GM23338 (cell line): ENCODE data around the gene DNAAF8. TPM values are rescaled to one million over a fixed set of nuclear protein-coding genes. Genes with fewer than 3 reads are reported as not detected.

Source experiments
- ATAC-seq: fragments of 200-7000 bp; cut with Tn5 transposase; 3 replicates; pipeline ENCODE4 v1.9.1; 2020
- DNase-seq: peaks from one replicate; pipeline ENCODE4 v3.0.0-alpha.2; 2015; ENCODE audit warnings: low spot score
- H2AFZ ChIP-seq: fragments of 200-600 bp; sonication (generic); 2 replicates; pipeline ENCODE4 v1.8.0; 2016; ENCODE audit warnings: antibody characterized with exemption, mild to moderate bottlenecking, moderate library complexity
- H3F3A ChIP-seq: fragments of 200-600 bp; sonication (generic); replicated peaks from 2 replicates; pipeline ENCODE4 v1.8.0; 2017; ENCODE audit warnings: antibody characterized with exemption, mixed run types, low read depth
- H3K27ac ChIP-seq: fragments of 200-600 bp; sonication (generic); 2 replicates; pipeline ENCODE4 v1.6.1; 2016; ENCODE audit warnings: low read depth
- H3K27me3 ChIP-seq: fragments of 200-600 bp; sonication (generic); 2 replicates; pipeline ENCODE4 v1.8.0; 2016; ENCODE audit warnings: mild to moderate bottlenecking, mixed run types, moderate library complexity; ENCODE audit not compliant: insufficient read depth
- H3K36me3 ChIP-seq: fragments of 200-600 bp; sonication (generic); 2 replicates; pipeline ENCODE4 v1.8.0; 2016; ENCODE audit warnings: mild to moderate bottlenecking; ENCODE audit not compliant: insufficient read depth
- H3K4me1 ChIP-seq: fragments of 200-600 bp; sonication (generic); 2 replicates; pipeline ENCODE4 v1.8.0; 2016; ENCODE audit warnings: mild to moderate bottlenecking, moderate library complexity; ENCODE audit not compliant: insufficient read depth
- H3K4me2 ChIP-seq: fragments of 200-600 bp; sonication (generic); 2 replicates; pipeline ENCODE4 v1.7.1; 2017; ENCODE audit warnings: mixed run types
- H3K4me3 ChIP-seq: fragments of 200-600 bp; sonication (generic); 2 replicates; pipeline ENCODE4 v1.6.1; 2016; ENCODE audit warnings: mixed run types
- H3K79me2 ChIP-seq: fragments of 200-600 bp; sonication (generic); replicated peaks from 2 replicates; pipeline ENCODE4 v1.8.0; 2017; ENCODE audit warnings: mild to moderate bottlenecking; ENCODE audit not compliant: insufficient read depth
- H3K9me2 ChIP-seq: fragments of 200-600 bp; sonication (generic); 2 replicates; pipeline ENCODE4 v1.8.0; 2017; ENCODE audit not compliant: insufficient read depth
- H4K20me1 ChIP-seq: fragments of 200-600 bp; sonication (generic); replicated peaks from 2 replicates; pipeline ENCODE4 v1.8.0; 2017; ENCODE audit warnings: mild to moderate bottlenecking; ENCODE audit not compliant: insufficient read depth
- H3K27ac Mint-ChIP-seq: 2 replicates; pipeline ENCODE4 v1.8.0; 2020; ENCODE audit warnings: inconsistent platforms, mild to moderate bottlenecking, moderate library complexity, mixed read lengths
- H3K27me3 Mint-ChIP-seq: 3 replicates; pipeline ENCODE4 v1.8.0; 2022; ENCODE audit warnings: low read depth, mild to moderate bottlenecking, moderate library complexity, mixed read lengths, inconsistent platforms; ENCODE audit not compliant: insufficient read depth, poor library complexity
- H3K36me3 Mint-ChIP-seq: 3 replicates; pipeline ENCODE4 v1.8.0; 2021; ENCODE audit warnings: low read depth, mild to moderate bottlenecking, inconsistent platforms, moderate library complexity, mixed read lengths
- H3K4me1 Mint-ChIP-seq: 3 replicates; pipeline ENCODE4 v1.8.0; 2020; ENCODE audit warnings: mild to moderate bottlenecking, inconsistent platforms, mixed read lengths
- H3K4me3 Mint-ChIP-seq: 3 replicates; pipeline ENCODE4 v1.8.0; 2021; ENCODE audit warnings: moderate library complexity, mild to moderate bottlenecking, inconsistent platforms, mixed read lengths
- H3K9me3 Mint-ChIP-seq: 3 replicates; pipeline ENCODE4 v1.8.0; 2020; ENCODE audit warnings: moderate library complexity, mild to moderate bottlenecking, inconsistent platforms, mixed read lengths
- CREB1 ChIP-seq: fragments of 250-450 bp; sonication (Bioruptor Pico); IDR thresholded peaks from 2 replicates; pipeline ENCODE4 v1.5.0; 2020; ENCODE audit warnings: low read depth, mild to moderate bottlenecking, moderate library complexity
- CTCF ChIP-seq, 2 experiments: fragments of 200-600 bp in 1 of 2; sonication (generic) in 1 of 2; conservative IDR thresholded peaks; 2 replicates each; pipeline versions ENCODE4 v1.5.1 to v1.6.1; 2016 to 2017; ENCODE audit warnings: antibody characterized with exemption in 2 of 2, low read depth in 2 of 2, mild to moderate bottlenecking in 2 of 2, moderate library complexity in 1 of 2
- EZH2 ChIP-seq: fragments of 200-600 bp; sonication (generic); IDR thresholded peaks from one replicate; pipeline ENCODE4 v1.8.0; 2017; ENCODE audit warnings: antibody characterized with exemption, mild to moderate bottlenecking, low read depth; ENCODE audit not compliant: unreplicated experiment
- JUNB ChIP-seq: IDR thresholded peaks from one replicate; pipeline ENCODE4 v1.6.1; 2016; ENCODE audit warnings: antibody characterized with exemption; ENCODE audit not compliant: unreplicated experiment
- POLR2AphosphoS5 ChIP-seq: IDR thresholded peaks from 2 replicates; pipeline ENCODE4 v1.6.1; 2016; ENCODE audit warnings: antibody characterized with exemption, low read depth
- REST ChIP-seq: IDR thresholded peaks from one replicate; pipeline ENCODE4 v1.6.1; 2018; ENCODE audit warnings: antibody characterized with exemption; ENCODE audit not compliant: unreplicated experiment
- STAT1 ChIP-seq: IDR thresholded peaks from one replicate; pipeline ENCODE4 v1.6.1; 2016; ENCODE audit warnings: antibody characterized with exemption; ENCODE audit not compliant: unreplicated experiment
- ZNF114 ChIP-seq: fragments of 250-450 bp; sonication (Bioruptor Pico); IDR thresholded peaks from 2 replicates; pipeline ENCODE4 v1.5.0; 2020; ENCODE audit warnings: mild to moderate bottlenecking, moderate library complexity
- ZNF331 ChIP-seq: fragments of 250-450 bp; sonication (Bioruptor Pico); IDR thresholded peaks from 2 replicates; pipeline ENCODE4 v1.5.0; 2020; ENCODE audit warnings: low read depth, mild to moderate bottlenecking, moderate library complexity
- ZNF462 ChIP-seq: fragments of 250-450 bp; sonication (Bioruptor Pico); IDR thresholded peaks from 2 replicates; pipeline ENCODE4 v1.5.0; 2020; ENCODE audit warnings: mild to moderate bottlenecking, moderate library complexity
- polyA plus RNA-seq: library from polyadenylated mRNA; unstranded; fragments of >200 nt; fragmentation: Nextera tagmentation; extraction: Ambion mirVana; gene quantifications from 2 replicates; pipeline ENCODE4 v1.2.1, GENCODE V29; 2016
- total RNA-seq: library from RNA; depleted of rRNA; stranded (reverse); fragments of >200 nt; shearing (Covaris generic); gene quantifications from 2 replicates; pipeline ENCODE4 v1.2.3, GENCODE V29; 2014

DNAAF8 gene
- total and polyA plus RNA-seq, 2 experiments from 2014 or later, result 0.34 to 1.3 TPM

GRCh38 chr16:4703906-4704305 lies 30.4 kb upstream of the DNAAF8 start (continued):
- TF ChIP-seq REST (no peak), ZNF331 (CRISPR knock-in tag) (no peak), ZNF462 (CRISPR knock-in tag) (no peak), CREB1 (CRISPR knock-in tag) (no peak), POLR2AphosphoS5 (no peak), ZNF114 (no peak)

GRCh38 chr16:4704491-4704890 lies 29.8 kb upstream of the DNAAF8 start:
- Histone ChIP-seq H3K36me3 (peaks cover 8% of the 10 kb centered on the region), H2AFZ (no peak overlapping the region), H3K4me1 (no peaks in the 10 kb centered on the region), H4K20me1 (peaks cover 7% of the 10 kb centered on the region), H3K79me2 (peaks cover 5% of the 10 kb centered on the region; the same call in 1 of the 2 replicates), H3K4me2 (no peak overlapping the region), H3K27ac (no peak overlapping the region), H3K4me3 (no peak overlapping the region), H3F3A (peaks cover 3% of the 10 kb centered on the region; the same call in 1 of the 2 replicates), H3K27me3 (no peaks in the 10 kb centered on the region), H3K9me2 (no peaks in the 10 kb centered on the region)
- DNase-seq (no peak), ATAC-seq (no peak)
- H3K4me1 Mint-ChIP-seq, result no peaks in the 10 kb centered on the region
- peaks cover 6% of the 10 kb centered on the region for H3K27me3 Mint-ChIP-seq
- H3K4me3 Mint-ChIP-seq, result no peak overlapping the region
- no peak overlapping the region for H3K27ac Mint-ChIP-seq
- peaks cover 51% of the 10 kb centered on the region for H3K36me3 Mint-ChIP-seq
- H3K9me3 Mint-ChIP-seq, result no peaks in the 10 kb centered on the region; the same call in 2 of the 3 replicates
- TF ChIP-seq CREB1 (CRISPR knock-in tag), result no peak
- TF ChIP-seq REST, result no peak
- TF ChIP-seq STAT1, result no peak
- TF ChIP-seq CTCF (conservative IDR thresholded peaks at IDR 0.05; ENCODE audit: low read depth in 2 of 2), result no peak
- no peak for TF ChIP-seq ZNF331 (CRISPR knock-in tag)
- no peak for TF ChIP-seq EZH2
- no peak for TF ChIP-seq JUNB
